Astrocyte (in vitro differentiated cells and primary cell): ENCODE data around the gene PSRC1.

ENCODE experiments used
- CTCF ChIP-seq: IDR thresholded peaks from 2 replicates; pipeline ENCODE4 v1.5.1; 2011; ENCODE audit warnings: low read depth, mild to moderate bottlenecking, inconsistent platforms, low read length, moderate library complexity; ENCODE audit not compliant: insufficient read depth
- EZH2 ChIP-seq: IDR thresholded peaks from 2 replicates; pipeline ENCODE4 v1.6.1; 2012; ENCODE audit warnings: mild to moderate bottlenecking, low read length, inconsistent platforms; ENCODE audit not compliant: insufficient read depth

GRCh38 chr1:109247401-109248365 lies 35.3 kb downstream of the PSRC1 start:
- no peak for TF ChIP-seq CTCF
- no peak for TF ChIP-seq EZH2
